Lower lobe of right lung (tissue), 2 donors: ENCODE measurements around the gene P2RY12. TPM values are rescaled to one million over a fixed set of nuclear protein-coding genes. Genes with fewer than 3 reads are reported as not detected.

Experiments
- ATAC-seq, 2 donors: fragments of 200-7000 bp; cut with Tn5 transposase; one replicate each; pipeline ENCODE4 v1.9.1; 2020 to 2022; ENCODE audit warnings: mild to moderate bottlenecking in 2 of 2, moderate library complexity in 2 of 2
- DNase-seq: peaks from one replicate; pipeline ENCODE4 v3.0.0-alpha.2; 2020
- H3K27ac ChIP-seq: fragments of 200-600 bp; one replicate; pipeline ENCODE4 v1.8.0; 2022
- H3K27me3 ChIP-seq: fragments of 200-600 bp; one replicate; pipeline ENCODE4 v1.8.0; 2022; ENCODE audit warnings: low read depth
- H3K36me3 ChIP-seq: fragments of 200-600 bp; one replicate; pipeline ENCODE4 v1.8.0; 2022; ENCODE audit warnings: mild to moderate bottlenecking
- H3K4me1 ChIP-seq: fragments of 200-600 bp; one replicate; pipeline ENCODE4 v1.8.0; 2022
- H3K4me3 ChIP-seq: fragments of 200-600 bp; one replicate; pipeline ENCODE4 v1.8.0; 2022; ENCODE audit warnings: mild to moderate bottlenecking
- H3K9me3 ChIP-seq: fragments of 200-600 bp; one replicate; pipeline ENCODE4 v1.8.0; 2022
- CTCF ChIP-seq: fragments of 200-600 bp; IDR thresholded peaks from one replicate; pipeline ENCODE4 v1.8.0; 2022; ENCODE audit warnings: antibody characterized with exemption, mild to moderate bottlenecking
- intact Hi-C: fragments of 100-400 bp; cut with DNase I; formaldehyde crosslinking; loops from one replicate; pipeline ENCODE4 v1.11.0; 2022
- total RNA-seq: library from RNA; stranded (reverse); fragmentation: NEBNext Ultra II Directional; extraction: Animal tissue kit (Norgen Biotek cat#: 25700); gene quantifications from one replicate; pipeline ENCODE4 v1.2.1, GENCODE V29; 2021
- donor health status: DM: no; HTN: yes; CAD: no; lungs with severe emphysema.

Gene P2RY12
- total RNA-seq, 1 donor from 2014 or later, result 6.2 TPM

GRCh38 chr3:151312972-151313371 lies 71.6 kb downstream of the P2RY12 start:
- no peak for ATAC-seq
- no peaks in the 10 kb centered on the region for H3K9me3 ChIP-seq
- H3K4me1 ChIP-seq, result no peaks in the 10 kb centered on the region
- no peak overlapping the region for H3K4me3 ChIP-seq
- no peak overlapping the region for H3K27ac ChIP-seq
- no peak for TF ChIP-seq CTCF
- DNase-seq, result no peak
- intact Hi-C loops, result no loop called here
- H3K36me3 ChIP-seq, result no peaks in the 10 kb centered on the region
- no peaks in the 10 kb centered on the region for H3K27me3 ChIP-seq

- ATAC-seq (no peak), DNase-seq (no peak)
- no peaks in the 10 kb centered on the region for H3K36me3 ChIP-seq
- no peak overlapping the region for H3K27ac ChIP-seq
- H3K4me1 ChIP-seq, result peaks cover 6% of the 10 kb centered on the region
- TF ChIP-seq CTCF, result no peak
- H3K9me3 ChIP-seq, result no peaks in the 10 kb centered on the region
- H3K4me3 ChIP-seq, result no peak overlapping the region
- intact Hi-C loops, result no loop called here
- H3K27me3 ChIP-seq, result no peaks in the 10 kb centered on the region
Observed at GRCh38 chr3:151309566-151309965, 75.0 kb downstream of the P2RY12 start.

- Histone ChIP-seq H3K9me3 (no peaks in the 10 kb centered on the region), H3K4me1 (peaks cover 6% of the 10 kb centered on the region), H3K27me3 (no peaks in the 10 kb centered on the region), H3K4me3 (no peak overlapping the region), H3K36me3 (no peaks in the 10 kb centered on the region), H3K27ac (no peak overlapping the region)
- ATAC-seq (no peak), DNase-seq (no peak)
- intact Hi-C loops, result no loop called here
- TF ChIP-seq CTCF, result no peak
Observed at GRCh38 chr3:151307583-151308488, 76.7 kb downstream of the P2RY12 start.

GRCh38 chr3:151307131-151307530 lies 77.4 kb downstream of the P2RY12 start:
- Histone ChIP-seq H3K4me3 (no peak overlapping the region), H3K9me3 (no peaks in the 10 kb centered on the region), H3K27me3 (no peaks in the 10 kb centered on the region), H3K4me1 (peaks cover 6% of the 10 kb centered on the region), H3K27ac (no peak overlapping the region), H3K36me3 (no peaks in the 10 kb centered on the region)
- ATAC-seq (no peak), DNase-seq (no peak)
- intact Hi-C loops, result no loop called here
- no peak for TF ChIP-seq CTCF

GRCh38 chr3:151306168-151306810 lies 78.3 kb downstream of the P2RY12 start:
- H3K27ac ChIP-seq, result no peak overlapping the region
- no peak overlapping the region for H3K4me3 ChIP-seq
- H3K9me3 ChIP-seq, result no peaks in the 10 kb centered on the region
- peaks cover 6% of the 10 kb centered on the region for H3K4me1 ChIP-seq
- intact Hi-C loops, result no loop called here
- no peak for ATAC-seq
- no peaks in the 10 kb centered on the region for H3K36me3 ChIP-seq
- H3K27me3 ChIP-seq, result no peaks in the 10 kb centered on the region
- no peak for DNase-seq
- no peak for TF ChIP-seq CTCF
